AG04449 (cell line): ENCODE results near the gene C7orf33.

Experiments
- CTCF ChIA-PET: fragments of 350-600 bp; formaldehyde crosslinking; extraction: SDS; loops from one replicate; lab custom pipeline; 2021; ENCODE audit warnings: antibody characterized with exemption; lab: Yijun Ruan, JAX
- POLR2A ChIA-PET: fragments of 400-600, 350-600 bp; formaldehyde crosslinking; extraction: SDS; loops from one replicate; lab custom pipeline; 2020; ENCODE audit warnings: antibody characterized with exemption, inconsistent platforms; lab: Yijun Ruan, JAX
- DNase-seq: peaks from one replicate; pipeline ENCODE4 v3.0.0-alpha.2; 2010; ENCODE audit warnings: low read depth, low spot score
- H3K4me3 ChIP-seq: 2 replicates; pipeline ENCODE4 v1.5.1; 2011; ENCODE audit warnings: low read depth, mild to moderate bottlenecking, control low read depth, low read length
- CTCF ChIP-seq: IDR thresholded peaks from one replicate; pipeline ENCODE4 v1.5.1; 2011; ENCODE audit warnings: mild to moderate bottlenecking, moderate library complexity, low read length, control low read depth, inconsistent platforms; ENCODE audit not compliant: insufficient read depth; ENCODE audit errors: missing control alignments

Gene C7orf33

DNA sequence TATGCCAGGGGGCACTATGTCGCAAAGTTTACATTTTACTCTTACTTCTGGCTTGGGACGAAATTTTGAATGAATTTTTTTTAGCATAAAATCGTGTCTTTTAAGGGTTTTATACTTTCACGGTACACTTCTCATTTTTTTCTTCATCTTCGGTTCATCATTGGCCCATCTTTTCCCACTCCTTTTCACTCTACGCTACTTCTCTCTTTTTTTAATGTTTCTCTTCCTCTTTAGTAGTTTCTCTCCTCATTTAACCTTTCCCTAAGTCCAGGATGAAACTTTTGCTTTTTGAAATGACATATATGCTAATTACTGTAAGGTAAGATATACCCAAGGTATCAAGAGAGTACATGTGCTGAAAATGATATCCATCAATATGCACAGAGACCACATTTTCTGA lies 39.5 kb downstream of the C7orf33 start:
- no peak for DNase-seq
- ChIA-PET CTCF (no interaction called here), POLR2A (no interaction called here)
- TF ChIP-seq CTCF, result no peak
- no peak overlapping the region for H3K4me3 ChIP-seq

GRCh38 chr7:148633761-148634160 lies 43.2 kb downstream of the C7orf33 start:
- ChIA-PET POLR2A (no interaction called here), CTCF (no interaction called here)
- no peak overlapping the region for H3K4me3 ChIP-seq
- no peak for DNase-seq
- no peak for TF ChIP-seq CTCF

DNA sequence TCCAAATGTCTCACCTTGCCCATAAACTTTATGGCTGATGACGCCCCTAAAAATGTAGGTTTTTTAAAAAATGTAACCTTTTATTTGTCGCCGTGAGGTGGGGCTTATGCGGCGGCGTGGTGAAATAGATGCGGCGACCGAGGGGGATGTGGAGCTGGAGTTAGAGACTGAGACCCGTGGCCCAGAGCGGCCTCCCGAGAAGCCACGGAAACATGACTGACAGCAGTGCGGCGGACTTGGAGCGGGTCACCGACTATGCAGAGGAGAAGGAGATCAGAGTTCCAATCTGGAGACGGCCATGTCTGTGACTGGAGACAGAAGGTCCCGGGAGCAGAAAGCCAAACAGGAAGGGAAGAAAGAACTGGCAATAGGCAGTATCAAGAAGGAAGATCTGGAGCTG lies 46.5 kb downstream of the C7orf33 start:
- ChIA-PET POLR2A (no interaction called here), CTCF (no interaction called here)
- DNase-seq, result no peak
- no peak for TF ChIP-seq CTCF
- no peak overlapping the region for H3K4me3 ChIP-seq

DNA sequence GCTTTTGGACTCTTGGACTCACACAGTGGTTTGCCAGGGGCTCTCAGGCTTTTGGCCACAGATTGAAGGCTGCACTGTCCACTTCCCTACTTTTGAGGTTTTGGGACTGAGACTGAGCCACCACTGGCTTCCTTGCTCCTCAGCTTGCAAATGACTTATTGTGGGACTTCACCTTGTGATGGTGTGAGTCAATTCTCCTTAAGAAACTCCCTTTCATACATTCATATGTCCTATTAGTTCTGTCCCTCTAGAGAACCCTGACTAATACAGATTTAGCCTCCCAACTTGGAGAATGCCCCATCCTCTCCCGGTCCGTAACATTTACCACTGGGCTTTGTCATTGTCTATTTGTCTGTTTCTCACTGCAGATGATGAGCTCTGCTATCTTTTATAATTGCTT lies 55.3 kb downstream of the C7orf33 start:
- CTCF ChIA-PET, result no interaction called here
- POLR2A ChIA-PET, result no interaction called here
- no peak overlapping the region for H3K4me3 ChIP-seq
- no peak for TF ChIP-seq CTCF
- no peak for DNase-seq

DNA sequence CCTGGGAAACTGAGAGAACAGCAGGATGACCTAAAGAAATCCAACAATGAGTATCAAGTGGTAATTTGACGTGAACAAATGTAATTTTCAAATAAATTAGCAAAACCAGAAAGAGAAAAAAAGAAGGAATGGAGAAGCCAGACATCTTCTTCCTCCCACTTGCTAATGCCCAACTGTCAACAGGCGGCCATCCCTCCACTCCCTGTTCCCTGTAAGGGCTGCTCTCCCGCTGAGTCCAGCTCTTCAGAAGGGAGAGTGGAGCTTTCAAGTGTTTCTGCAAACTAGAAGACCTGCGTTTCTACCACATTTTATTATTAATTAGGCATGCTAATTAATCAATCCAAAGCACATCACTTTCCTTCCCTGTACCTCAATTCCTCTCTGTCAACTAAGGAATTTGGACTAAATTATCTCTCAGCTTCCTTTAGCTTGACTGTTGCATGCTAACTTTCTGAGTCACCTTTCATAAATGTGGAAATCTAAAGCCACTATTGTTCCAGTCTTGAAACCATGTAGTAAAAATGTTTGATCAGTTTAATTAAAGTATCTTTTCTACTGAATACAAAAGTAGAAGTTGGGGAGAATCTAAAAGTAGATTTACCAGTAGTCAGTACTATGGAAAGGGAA lies 59.8 kb downstream of the C7orf33 start:
- no peak for DNase-seq
- H3K4me3 ChIP-seq, result no peak overlapping the region
- ChIA-PET CTCF (no interaction called here), POLR2A (no interaction called here)
- TF ChIP-seq CTCF, result no peak

DNA sequence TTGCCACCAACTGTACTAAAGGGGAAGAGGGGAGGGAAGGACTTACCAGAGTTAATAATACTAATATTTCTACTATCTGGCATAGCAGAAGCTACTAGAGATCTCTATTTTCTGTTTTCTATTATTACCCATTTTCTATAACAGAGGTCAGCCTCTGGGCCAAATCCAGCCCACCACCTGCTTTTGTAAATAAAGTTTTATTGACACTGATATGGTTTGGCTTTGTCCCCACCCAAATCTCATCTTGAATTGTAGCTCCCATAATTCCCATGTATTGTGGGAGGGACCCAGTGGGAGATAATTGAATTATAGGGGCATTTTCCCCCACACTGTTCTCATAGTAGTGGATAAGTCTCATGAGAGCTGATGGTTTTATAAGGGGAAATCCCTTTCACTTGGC lies 62.2 kb downstream of the C7orf33 start:
- DNase-seq, result no peak
- ChIA-PET POLR2A (no interaction called here), CTCF (no interaction called here)
- TF ChIP-seq CTCF, result no peak
- H3K4me3 ChIP-seq, result no peak overlapping the region
